ENCODE data around the gene RTP2. TPM values are rescaled to one million over a fixed set of nuclear protein-coding genes. Genes with fewer than 3 reads are reported as not detected.

Gene RTP2
- polyA plus RNA-seq, 3 donors: not detected

DNA sequence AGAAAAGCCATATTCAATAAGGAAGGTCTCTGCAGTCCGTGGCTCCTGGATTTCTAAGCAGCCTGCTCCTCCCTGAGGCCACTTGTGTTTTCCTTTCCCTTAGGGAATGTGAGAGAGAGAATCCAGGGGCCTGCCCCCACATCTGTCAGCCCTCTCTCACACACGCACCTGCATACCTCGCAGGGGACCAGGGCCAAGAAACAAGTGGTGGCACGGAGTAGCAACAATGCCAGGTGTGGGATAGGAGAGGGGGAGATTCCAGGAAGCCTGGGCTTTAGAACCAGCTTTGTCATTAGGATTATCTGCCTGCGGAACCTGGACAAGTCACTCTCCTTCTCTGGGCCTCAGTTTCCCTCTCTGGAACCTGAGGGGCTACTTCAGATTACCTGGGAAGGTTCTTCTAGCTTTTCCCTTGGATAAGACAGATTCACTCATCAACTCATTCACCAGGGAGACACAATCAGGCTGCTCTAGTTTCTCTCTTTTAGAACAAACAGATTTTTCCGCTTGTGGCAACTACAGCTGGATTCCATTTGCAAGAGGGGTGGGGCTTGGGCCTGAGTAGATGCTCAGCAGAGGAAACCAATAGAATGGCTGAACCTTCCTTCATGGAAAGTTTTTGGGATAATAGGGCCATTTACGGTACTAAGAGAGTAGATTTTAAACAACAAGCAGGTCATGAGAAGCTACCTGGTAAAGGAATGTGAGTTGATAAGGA lies 23.5 kb upstream of the RTP2 start:
- intact Hi-C loops (cut with micrococcal nuclease): no loop called here
- H4K20me1 ChIP-seq (ENCODE audit: insufficient read depth, low read length): peaks cover 99% of the 10 kb centered on the region
- peaks cover 0 to 2% (median 0%) of the 10 kb centered on the region in 3 donors for H3K27me3 Mint-ChIP-seq (ENCODE audit: low read depth in 3 of 3)

DNA sequence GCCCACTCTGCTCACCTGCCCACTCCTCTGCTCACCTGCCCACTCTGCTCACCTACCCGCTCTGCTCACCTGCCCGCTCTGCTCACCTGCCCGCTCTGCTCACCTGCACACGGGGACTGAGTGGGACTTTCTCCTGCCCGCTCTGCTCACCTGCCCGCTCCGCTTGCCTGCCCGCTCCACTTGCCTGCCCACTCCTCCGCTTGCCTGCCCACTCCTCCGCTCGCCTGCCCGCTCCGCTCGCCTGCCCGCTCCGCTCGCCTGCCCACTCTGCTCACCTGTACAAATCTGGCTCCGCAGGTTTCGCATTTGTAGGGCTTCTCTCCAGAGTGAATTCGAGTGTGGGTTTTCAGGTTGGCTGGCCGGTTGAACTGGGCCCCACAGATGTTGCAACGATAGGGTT lies 22.9 kb upstream of the RTP2 start:
- Mint-ChIP-seq H3K4me3 (no peak overlapping the region), H3K36me3 (peaks cover 96 to 100% of the 10 kb centered on the region in 2 donors), H3K27ac (peak overlapping the region in 2 of 7 donors; percentile 70 to 80), H3K9me3 (no peaks in the 10 kb centered on the region), H3K27me3 (ENCODE audit: low read depth in 3 of 3) (peaks cover 0 to 2% (median 0%) of the 10 kb centered on the region in 3 donors), H3K4me1 (no peaks in the 10 kb centered on the region)
- Histone ChIP-seq H3K4me1 (ENCODE audit: control insufficient read depth in 1 of 2, insufficient read depth in 2 of 2, low read length in 2 of 2) (no peaks in the 10 kb centered on the region), H2AFZ (ENCODE audit: insufficient read depth, low read depth, low read length, poor library complexity, severe bottlenecking) (no peak overlapping the region), H3K27ac (ENCODE audit: low read depth in 1 of 2, low read length in 2 of 2) (no peak overlapping the region), H3K27me3 (ENCODE audit: control insufficient read depth in 2 of 2, insufficient read depth in 2 of 2, low read length in 2 of 2) (no peaks in the 10 kb centered on the region), H3K79me2 (ENCODE audit: insufficient read depth, low read length) (no peaks in the 10 kb centered on the region), H3K4me2 (replicated peaks; ENCODE audit: extremely low read depth, low read length, poor library complexity, severe bottlenecking) (no peak overlapping the region), H4K20me1 (ENCODE audit: insufficient read depth, low read length) (peaks cover 97% of the 10 kb centered on the region), H3K36me3 (replicated peaks in 1 of 2; ENCODE audit: control insufficient read depth in 1 of 2, insufficient read depth in 2 of 2, low read length in 2 of 2) (peaks cover 95 to 100% of the 10 kb centered on the region in 2 donors), H3K9me3 (replicated peaks in 1 of 2; ENCODE audit: control insufficient read depth in 1 of 2, insufficient read depth in 1 of 2, low read length in 2 of 2) (no peaks in the 10 kb centered on the region), H3K4me3 (replicated peaks in 1 of 3; ENCODE audit: low read depth in 2 of 3, low read length in 3 of 3) (no peak overlapping the region), H3K9ac (ENCODE audit: insufficient read depth, low read length, poor library complexity, severe bottlenecking) (no peak overlapping the region)
- WGBS (ENCODE audit: insufficient coverage): over 99% methylated on average over 16 of the region's 22 CpGs
- DNase-seq: no peak
- TF ChIP-seq, protein P1, sequence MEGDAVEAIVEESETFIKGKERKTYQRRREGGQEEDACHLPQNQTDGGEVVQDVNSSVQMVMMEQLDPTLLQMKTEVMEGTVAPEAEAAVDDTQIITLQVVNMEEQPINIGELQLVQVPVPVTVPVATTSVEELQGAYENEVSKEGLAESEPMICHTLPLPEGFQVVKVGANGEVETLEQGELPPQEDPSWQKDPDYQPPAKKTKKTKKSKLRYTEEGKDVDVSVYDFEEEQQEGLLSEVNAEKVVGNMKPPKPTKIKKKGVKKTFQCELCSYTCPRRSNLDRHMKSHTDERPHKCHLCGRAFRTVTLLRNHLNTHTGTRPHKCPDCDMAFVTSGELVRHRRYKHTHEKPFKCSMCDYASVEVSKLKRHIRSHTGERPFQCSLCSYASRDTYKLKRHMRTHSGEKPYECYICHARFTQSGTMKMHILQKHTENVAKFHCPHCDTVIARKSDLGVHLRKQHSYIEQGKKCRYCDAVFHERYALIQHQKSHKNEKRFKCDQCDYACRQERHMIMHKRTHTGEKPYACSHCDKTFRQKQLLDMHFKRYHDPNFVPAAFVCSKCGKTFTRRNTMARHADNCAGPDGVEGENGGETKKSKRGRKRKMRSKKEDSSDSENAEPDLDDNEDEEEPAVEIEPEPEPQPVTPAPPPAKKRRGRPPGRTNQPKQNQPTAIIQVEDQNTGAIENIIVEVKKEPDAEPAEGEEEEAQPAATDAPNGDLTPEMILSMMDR (IDR thresholded peaks at IDR 0.05): no peak
- intact Hi-C loops (cut with micrococcal nuclease): no loop called here

More for the DNA sequence above, 23.5 kb upstream of the RTP2 start:
- Mint-ChIP-seq H3K36me3 (peaks cover 98 to 100% of the 10 kb centered on the region in 2 donors), H3K4me1 (no peaks in the 10 kb centered on the region), H3K9me3 (no peaks in the 10 kb centered on the region), H3K4me3 (no peak overlapping the region), H3K27ac (peak overlapping the region in 2 of 7 donors; percentile 70 to 80)
- Histone ChIP-seq H3K4me1 (ENCODE audit: control insufficient read depth in 1 of 2, insufficient read depth in 2 of 2, low read length in 2 of 2) (no peaks in the 10 kb centered on the region), H2AFZ (ENCODE audit: insufficient read depth, low read depth, low read length, poor library complexity, severe bottlenecking) (no peak overlapping the region), H3K27ac (ENCODE audit: low read depth in 1 of 2, low read length in 2 of 2) (no peak overlapping the region), H3K9me3 (replicated peaks in 1 of 2; ENCODE audit: control insufficient read depth in 1 of 2, insufficient read depth in 1 of 2, low read length in 2 of 2) (no peaks in the 10 kb centered on the region), H3K9ac (ENCODE audit: insufficient read depth, low read length, poor library complexity, severe bottlenecking) (no peak overlapping the region), H3K36me3 (replicated peaks in 1 of 2; ENCODE audit: control insufficient read depth in 1 of 2, insufficient read depth in 2 of 2, low read length in 2 of 2) (peaks cover 98 to 100% of the 10 kb centered on the region in 2 donors), H3K4me3 (replicated peaks in 1 of 3; ENCODE audit: low read depth in 2 of 3, low read length in 3 of 3) (no peak overlapping the region), H3K79me2 (ENCODE audit: insufficient read depth, low read length) (no peaks in the 10 kb centered on the region), H3K4me2 (replicated peaks; ENCODE audit: extremely low read depth, low read length, poor library complexity, severe bottlenecking) (no peak overlapping the region), H3K27me3 (ENCODE audit: control insufficient read depth in 2 of 2, insufficient read depth in 2 of 2, low read length in 2 of 2) (no peaks in the 10 kb centered on the region)
- TF ChIP-seq, protein P1 (IDR thresholded peaks at IDR 0.05): no peak
- WGBS (ENCODE audit: insufficient coverage): 100% methylated on average over 2 of the region's 7 CpGs
- DNase-seq: no peak

Measured in CD14-positive monocyte (primary cell).